ENCODE measurements around the gene SH2D7.

SH2D7 gene

GRCh38 chr15:78111788-78112187 is 19.4 kb downstream of the SH2D7 start:
- no peak for TF ChIP-seq CSRNP3 (CRISPR knock-in tag; IDR thresholded peaks at IDR 0.05)
- TF ChIP-seq CSDC2 (CRISPR knock-in tag; IDR thresholded peaks at IDR 0.05), result no peak
- no peak for TF ChIP-seq ARNTL (CRISPR knock-in tag; IDR thresholded peaks at IDR 0.05; ENCODE audit: borderline replicate concordance, low read depth)
- ATAC-seq, result no peak

- no peak for TF ChIP-seq ZNF565 (CRISPR knock-in tag; conservative IDR thresholded peaks at IDR 0.05; ENCODE audit: low read depth)
- no peak for TF ChIP-seq CREB5 (CRISPR knock-in tag; IDR thresholded peaks at IDR 0.05; ENCODE audit: low read depth)
- TF ChIP-seq CSRNP3 (CRISPR knock-in tag; IDR thresholded peaks at IDR 0.05), result no peak
Observed at GRCh38 chr15:78112551-78112950, 20.2 kb downstream of the SH2D7 start.

GRCh38 chr15:78120523-78120922 is 28.2 kb downstream of the SH2D7 start:
- TF ChIP-seq ZNF8 (CRISPR knock-in tag; IDR thresholded peaks at IDR 0.05), result no peak
- no peak for TF ChIP-seq ZFP3 (CRISPR knock-in tag; IDR thresholded peaks at IDR 0.05)
- TF ChIP-seq ZFP30 (CRISPR knock-in tag; IDR thresholded peaks at IDR 0.05), result no peak
- TF ChIP-seq ZC3H10 (CRISPR knock-in tag; IDR thresholded peaks at IDR 0.05), result no peak
- TF ChIP-seq OSR1 (CRISPR knock-in tag; IDR thresholded peaks at IDR 0.05), result no peak
- TF ChIP-seq PATZ1 (CRISPR knock-in tag; IDR thresholded peaks at IDR 0.05; ENCODE audit: borderline replicate concordance), result no peak
- no peak for TF ChIP-seq BACH2 (CRISPR knock-in tag; IDR thresholded peaks at IDR 0.05; ENCODE audit: borderline replicate concordance)
- ATAC-seq, result no peak

More at GRCh38 chr15:78112551-78112950, 20.2 kb downstream of the SH2D7 start:
- no peak for ATAC-seq

- TF ChIP-seq PPARA (CRISPR knock-in tag; IDR thresholded peaks at IDR 0.05; ENCODE audit: borderline replicate concordance), result no peak
- TF ChIP-seq BACH2 (CRISPR knock-in tag; IDR thresholded peaks at IDR 0.05; ENCODE audit: borderline replicate concordance), result no peak
- no peak for TF ChIP-seq TOX (CRISPR knock-in tag; IDR thresholded peaks at IDR 0.05; ENCODE audit: borderline replicate concordance)
- no peak for ATAC-seq
Observed at GRCh38 chr15:78125267-78125666, 32.9 kb downstream of the SH2D7 start.

GRCh38 chr15:78127882-78128281 is 35.5 kb downstream of the SH2D7 start:
- TF ChIP-seq PPARA (CRISPR knock-in tag; IDR thresholded peaks at IDR 0.05; ENCODE audit: borderline replicate concordance) (no peak), ESRRG (CRISPR knock-in tag; IDR thresholded peaks at IDR 0.05) (no peak), TCF4 (CRISPR knock-in tag; IDR thresholded peaks at IDR 0.05; ENCODE audit: borderline replicate concordance) (no peak), TOX (CRISPR knock-in tag; IDR thresholded peaks at IDR 0.05; ENCODE audit: borderline replicate concordance) (no peak), CSRNP3 (CRISPR knock-in tag; IDR thresholded peaks at IDR 0.05) (no peak)

GRCh38 chr15:78129077-78129750 is 36.9 kb downstream of the SH2D7 start:
- peak; percentile 35 for ATAC-seq
- TF ChIP-seq ZNF565 (CRISPR knock-in tag; conservative IDR thresholded peaks at IDR 0.05; ENCODE audit: low read depth) (no peak), TCF4 (CRISPR knock-in tag; IDR thresholded peaks at IDR 0.05; ENCODE audit: borderline replicate concordance) (no peak), PATZ1 (CRISPR knock-in tag; IDR thresholded peaks at IDR 0.05; ENCODE audit: borderline replicate concordance) (no peak), CSDC2 (CRISPR knock-in tag; IDR thresholded peaks at IDR 0.05) (no peak), ISL1 (CRISPR knock-in tag; IDR thresholded peaks at IDR 0.05) (no peak), ZFP3 (CRISPR knock-in tag; IDR thresholded peaks at IDR 0.05) (no peak), PPARA (CRISPR knock-in tag; IDR thresholded peaks at IDR 0.05; ENCODE audit: borderline replicate concordance) (no peak), ZFP30 (CRISPR knock-in tag; IDR thresholded peaks at IDR 0.05) (no peak), CREB5 (CRISPR knock-in tag; IDR thresholded peaks at IDR 0.05; ENCODE audit: low read depth) (no peak), ESRRG (CRISPR knock-in tag; IDR thresholded peaks at IDR 0.05) (no peak)

More at GRCh38 chr15:78127882-78128281, 35.5 kb downstream of the SH2D7 start:
- ATAC-seq, result no peak
